ENCODE data around the gene TMEM239.

Gene TMEM239

DNA sequence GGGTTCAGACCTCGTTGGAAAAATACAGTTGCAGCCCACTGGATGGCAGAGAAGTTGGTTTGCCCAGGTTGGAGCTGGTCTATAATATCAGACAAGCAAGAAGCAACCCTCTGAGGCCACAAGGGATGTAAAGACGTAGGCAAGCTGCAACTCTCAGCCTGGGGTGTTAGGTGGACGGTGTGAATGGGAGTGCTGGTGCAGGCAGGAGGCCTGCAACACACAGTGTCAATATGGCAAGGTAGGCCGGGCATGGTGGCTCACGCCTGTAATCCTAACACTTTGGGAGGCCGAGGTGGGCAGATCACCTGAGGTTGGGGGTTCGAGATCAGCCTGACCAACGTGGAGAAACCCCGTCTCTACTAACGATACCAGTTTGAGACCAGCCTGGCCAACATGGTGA, 34.9 kb downstream of the TMEM239 start:
- no peak for DNase-seq

DNA sequence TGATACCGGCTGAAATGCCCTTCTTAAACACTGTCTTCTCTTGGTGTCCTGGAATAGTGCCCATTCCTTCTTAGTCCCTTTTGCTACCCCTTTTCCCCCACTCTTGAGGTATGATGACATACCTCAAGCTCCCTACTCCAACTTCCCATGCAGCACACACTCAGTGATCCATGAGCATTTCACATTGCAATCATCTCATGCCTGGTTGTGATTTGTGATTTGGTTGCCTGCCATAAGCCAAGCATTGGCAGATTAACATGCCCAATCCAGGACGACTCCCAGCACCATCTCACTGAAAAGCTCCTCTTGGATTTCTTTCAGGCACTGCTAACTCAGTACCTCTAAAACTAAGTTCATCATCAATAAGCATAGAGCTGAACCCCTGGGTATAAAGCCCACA, 42.4 kb downstream of the TMEM239 start:
- no peak for DNase-seq

DNA sequence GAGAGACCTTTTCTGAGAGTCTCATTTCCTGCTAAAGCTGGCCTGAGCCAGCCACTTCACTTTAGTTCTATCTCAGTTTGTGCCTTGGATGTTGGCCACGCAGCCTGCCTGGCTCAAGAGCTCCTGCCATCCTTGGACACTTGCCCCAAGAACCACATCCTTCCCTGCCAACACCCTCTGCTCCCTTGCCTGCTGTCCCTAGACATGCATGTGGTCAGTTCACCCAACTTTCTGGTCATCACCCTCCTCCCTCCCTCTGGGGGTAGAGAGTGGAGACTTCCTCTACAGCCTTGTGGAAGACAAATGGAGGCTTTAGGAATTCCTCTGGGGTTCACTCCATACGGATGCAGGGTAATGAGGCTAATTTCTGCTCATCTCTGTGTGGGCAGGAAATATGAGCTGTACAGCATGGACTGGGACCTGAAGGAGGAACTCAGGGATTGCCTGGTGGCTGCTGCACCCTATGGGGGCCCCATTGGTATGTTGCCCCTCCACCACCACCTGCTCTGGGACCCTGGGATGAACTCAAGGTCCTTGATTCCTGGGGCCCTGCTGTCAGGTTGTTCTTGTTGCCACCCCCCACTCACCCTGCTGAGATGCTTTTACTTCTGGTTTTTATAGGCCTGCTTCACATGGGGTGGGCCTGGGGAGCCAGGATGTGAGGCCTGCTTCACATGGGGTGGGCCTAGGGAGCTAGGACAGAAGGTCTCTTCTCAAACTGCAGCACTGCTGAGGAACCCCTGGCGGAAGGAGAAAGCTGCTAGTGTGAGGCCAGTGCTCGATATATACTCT, 43.4 kb downstream of the TMEM239 start:
- no peak for DNase-seq

DNA sequence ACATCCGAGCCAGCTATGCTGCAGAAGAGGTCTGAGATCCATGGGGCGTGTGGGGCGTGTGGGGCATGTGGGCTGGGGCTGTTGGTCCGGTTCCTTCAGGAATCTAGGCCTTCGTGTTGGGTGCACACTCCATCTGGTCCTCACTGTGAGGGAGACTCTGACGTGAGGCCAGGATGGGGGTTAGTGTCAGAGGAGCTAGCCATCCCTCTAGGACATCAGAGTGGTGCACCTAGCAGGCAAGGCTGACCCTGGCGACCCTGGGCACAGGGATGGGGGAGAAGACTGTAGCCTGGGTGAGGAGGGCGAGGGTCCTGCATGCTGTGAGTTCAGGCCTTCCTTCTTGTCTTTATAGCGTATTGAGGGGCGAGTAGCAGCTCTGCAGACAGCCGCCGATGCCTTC, 48.5 kb downstream of the TMEM239 start:
- DNase-seq = no peak

DNA sequence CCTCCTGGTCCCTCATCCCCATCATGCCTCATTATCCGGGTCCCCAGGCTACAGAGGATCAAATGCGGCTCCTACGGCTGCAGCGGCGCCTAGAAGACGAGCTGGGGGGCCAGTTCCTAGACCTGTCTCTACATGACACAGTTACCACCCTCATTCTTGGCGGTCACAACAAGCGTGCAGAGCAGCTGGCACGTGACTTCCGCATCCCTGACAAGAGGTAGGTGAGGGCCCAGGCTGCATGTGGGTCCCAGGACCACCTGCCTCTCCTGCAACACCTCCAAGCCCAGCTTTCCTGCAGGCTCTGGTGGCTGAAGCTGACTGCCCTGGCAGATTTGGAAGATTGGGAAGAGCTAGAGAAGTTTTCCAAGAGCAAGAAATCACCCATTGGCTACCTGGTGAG, 48.9 kb downstream of the TMEM239 start:
- no peak for DNase-seq

DNA sequence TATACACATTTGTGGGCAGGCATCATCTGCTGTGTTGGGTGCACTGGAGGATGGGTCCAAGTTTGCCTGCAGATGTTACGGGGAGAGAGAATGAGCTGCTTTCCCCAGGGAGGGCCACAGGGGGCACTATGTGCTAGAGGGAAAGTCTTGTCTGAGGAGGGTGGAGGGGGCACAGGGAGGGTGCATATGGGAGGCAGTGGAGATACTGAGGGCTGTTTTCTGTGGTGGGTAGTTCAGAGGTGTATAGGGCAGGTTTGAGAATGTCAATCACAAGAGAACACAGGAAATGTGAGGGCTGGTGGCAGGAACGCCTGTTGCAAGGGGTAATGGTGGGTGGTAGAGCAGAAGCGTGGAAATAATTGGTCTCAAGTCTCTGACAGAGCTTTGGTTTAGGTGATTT, 49.5 kb downstream of the TMEM239 start:
- DNase-seq = peak; percentile 20

DNA sequence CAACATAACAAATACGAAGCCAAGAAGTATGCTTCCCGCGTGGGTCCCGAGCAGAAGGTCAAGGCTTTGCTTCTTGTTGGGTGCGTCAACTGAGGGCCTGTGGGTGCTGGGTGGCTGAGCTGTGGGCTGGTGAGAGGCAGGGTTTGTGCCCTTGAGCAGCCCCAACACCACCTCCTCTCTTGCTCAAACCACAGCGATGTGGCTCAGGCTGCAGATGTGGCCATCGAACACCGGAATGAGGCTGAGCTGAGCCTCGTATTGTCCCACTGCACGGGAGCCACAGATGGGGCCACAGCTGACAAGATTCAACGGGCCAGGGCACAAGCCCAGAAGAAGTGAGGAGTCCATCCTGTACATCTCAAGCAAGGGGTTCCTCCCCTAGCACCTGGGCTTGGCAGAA, 50.1 kb downstream of the TMEM239 start:
- no peak for DNase-seq

DNA sequence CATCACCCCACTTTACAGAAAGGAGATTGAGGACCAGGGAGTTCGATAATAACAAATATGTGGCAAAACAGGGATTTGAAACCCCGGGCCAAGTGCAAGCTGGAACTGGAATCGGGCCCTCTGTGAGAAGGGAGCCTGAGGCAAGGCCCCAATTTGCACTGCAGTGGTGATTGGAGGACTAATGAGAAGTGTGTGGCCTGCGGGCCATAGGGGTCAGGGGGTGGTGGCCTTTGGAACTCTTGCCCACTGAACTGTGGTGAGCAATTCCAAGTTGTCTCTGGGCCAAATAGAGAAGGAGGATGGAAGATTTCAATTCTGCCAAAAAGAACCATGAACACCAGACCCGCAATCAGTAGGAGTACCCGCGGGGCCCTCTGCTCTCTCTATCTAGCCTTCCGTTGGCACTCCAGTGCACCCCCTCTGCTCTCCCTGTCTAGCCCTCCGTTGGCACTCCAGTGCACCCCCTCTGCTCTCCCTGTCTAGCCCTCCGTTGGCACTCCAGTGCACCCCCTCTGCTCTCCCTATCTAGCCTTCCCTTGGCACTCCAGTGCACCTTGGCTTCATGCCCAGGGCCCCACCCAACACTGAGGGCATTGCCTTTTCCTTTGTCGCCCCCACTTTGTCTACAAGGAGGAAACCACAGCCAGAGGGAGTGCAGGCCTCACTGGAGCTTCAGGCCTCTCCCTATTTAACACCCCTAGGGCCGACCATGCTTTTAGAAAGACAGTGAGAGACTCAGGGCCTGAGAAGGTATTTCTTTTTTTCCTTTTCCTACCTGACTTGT, 51.1 kb downstream of the TMEM239 start:
- DNase-seq = no peak

Measured in activated naive CD4-positive, alpha-beta T cell treated with Interleukin-2 at 50 U/mL for 16 hours (primary cell).